Activated CD4-positive, alpha-beta T cell treated with anti-CD3 and anti-CD28 coated beads, Interleukin-2, Interleukin-4, amounts not matched to agents 100 ng/mL and 50 ng/mL, durations not matched to agents 16 hours and 8 hours (primary cell): Measurements from ENCODE around the gene FEZF1.

Source experiments
- DNase-seq: peaks from one replicate; pipeline ENCODE4 v3.0.0-alpha.2; 2020; ENCODE audit warnings: low spot score

The FEZF1 gene

GRCh38 chr7:122268101-122268500 is 36.4 kb downstream of the FEZF1 start:
- no peak for DNase-seq

GRCh38 chr7:122262246-122262645 is 42.3 kb downstream of the FEZF1 start:
- DNase-seq: no peak

- DNase-seq: no peak
Observed at GRCh38 chr7:122261442-122261841, 43.1 kb downstream of the FEZF1 start.

- no peak for DNase-seq
Observed at GRCh38 chr7:122261016-122261415, 43.5 kb downstream of the FEZF1 start.

- DNase-seq: no peak
Observed at GRCh38 chr7:122260336-122260735, 44.2 kb downstream of the FEZF1 start.

- no peak for DNase-seq
Observed at GRCh38 chr7:122258971-122259370, 45.6 kb downstream of the FEZF1 start.

- no peak for DNase-seq
Observed at GRCh38 chr7:122257056-122257455, 47.5 kb downstream of the FEZF1 start.

- DNase-seq: no peak
Observed at GRCh38 chr7:122256046-122256445, 48.5 kb downstream of the FEZF1 start.

GRCh38 chr7:122255454-122255853 is 49.1 kb downstream of the FEZF1 start:
- no peak for DNase-seq
